GM19324 (cell line): ENCODE measurements around the gene ABHD8.
A peak's percentile ranks its signal among the peaks of the same experiment; 100 is the strongest.

Experiments
- ATAC-seq: cut with Tn5 transposase; IDR thresholded peaks from one replicate; pipeline ENCODE4 v1.9.1; 2021; ENCODE audit warnings: mild to moderate bottlenecking, moderate library complexity; ENCODE audit not compliant: unreplicated experiment, low FRiP score

The ABHD8 gene

GRCh38 chr19:17334414-17335409 is 31.5 kb upstream of the ABHD8 start, which contains the start of gene ANO8:
Gene ANO8, minus strand, starts transcription at chr19:17334855. Its CDS starts 185 bp downstream, at chr19:17334670.
- ATAC-seq = peak; percentile 43

GRCh38 chr19:17333611-17334413 is 30.6 kb upstream of the ABHD8 start:
- no peak for ATAC-seq

GRCh38 chr19:17332677-17333581 is 29.7 kb upstream of the ABHD8 start:
- no peak for ATAC-seq

- no peak for ATAC-seq
These were observed 29.1 kb upstream of the ABHD8 start for GRCh38 chr19:17332360-17332676.

- ATAC-seq = no peak
These were observed 27.9 kb upstream of the ABHD8 start for GRCh38 chr19:17331045-17331558.

GRCh38 chr19:17330262-17331044 is 27.2 kb upstream of the ABHD8 start:
- no peak for ATAC-seq

GRCh38 chr19:17329366-17330261 is 26.4 kb upstream of the ABHD8 start:
- ATAC-seq = no peak

GRCh38 chr19:17328517-17329365 is 25.5 kb upstream of the ABHD8 start:
- ATAC-seq = no peak

- ATAC-seq = no peak
These were observed 24.7 kb upstream of the ABHD8 start for GRCh38 chr19:17327654-17328516.

GRCh38 chr19:17327068-17327653 is 23.9 kb upstream of the ABHD8 start:
- no peak for ATAC-seq

- ATAC-seq = no peak
These were observed 23.4 kb upstream of the ABHD8 start for GRCh38 chr19:17326595-17326966.

- no peak for ATAC-seq
These were observed 22.8 kb upstream of the ABHD8 start for GRCh38 chr19:17325881-17326594.

GRCh38 chr19:17325133-17325532 is 21.9 kb upstream of the ABHD8 start:
- no peak for ATAC-seq

GRCh38 chr19:17324357-17325114 is 21.3 kb upstream of the ABHD8 start:
- ATAC-seq = no peak

- ATAC-seq = no peak
These were observed 20.7 kb upstream of the ABHD8 start for GRCh38 chr19:17323964-17324332.
